NCI-H187 (cell line): ENCODE measurements around the gene ARMC10.
A peak's percentile ranks its signal among the peaks of the same experiment; 100 is the strongest.
"Not testable (repeated sequence)": the region's sequence is repeated elsewhere in the genome, so short reads cannot be mapped to it uniquely, and the experiment has no call there.

ENCODE experiments used
- DNase-seq, 2 experiments: peaks; one replicate each; lab custom pipeline; 2025; lab: John Stamatoyannopoulos, UW

The ARMC10 gene

GRCh38 chr7:103074519-103075336, at the start of gene ARMC10, which contains the start of gene FBXL13:
Gene ARMC10, plus strand, starts transcription at chr7:103075140. Its CDS starts 133 bp downstream, at chr7:103075273.
Gene FBXL13, minus strand, starts transcription at chr7:103074796.
- DNase-seq: peak; percentile 87 to 91

- DNase-seq: no peak
These were observed 49.6 kb upstream of the ARMC10 start for GRCh38 chr7:103025341-103025740.

DNA sequence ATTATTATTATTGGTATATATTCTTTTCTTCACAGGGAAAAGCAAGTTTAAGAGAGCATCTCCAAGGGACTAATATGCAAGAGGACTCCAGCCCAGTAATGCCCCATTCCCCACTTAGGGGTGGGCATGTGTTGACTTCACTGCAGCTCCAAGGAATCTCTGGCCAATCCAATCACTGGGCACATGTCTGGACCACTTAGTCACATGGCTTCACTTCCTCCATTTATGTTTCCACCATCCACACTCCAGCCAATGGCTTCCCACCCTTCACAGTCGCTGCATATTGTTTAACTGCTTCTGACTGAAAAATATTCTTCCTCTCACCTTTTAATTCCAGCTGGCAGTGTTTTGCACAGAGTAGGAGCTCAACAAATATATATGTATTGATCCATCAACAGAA, 43.9 kb upstream of the ARMC10 start:
- no peak for DNase-seq

- no peak for DNase-seq
These were observed 43.2 kb upstream of the ARMC10 start for GRCh38 chr7:103031781-103032180.

DNA sequence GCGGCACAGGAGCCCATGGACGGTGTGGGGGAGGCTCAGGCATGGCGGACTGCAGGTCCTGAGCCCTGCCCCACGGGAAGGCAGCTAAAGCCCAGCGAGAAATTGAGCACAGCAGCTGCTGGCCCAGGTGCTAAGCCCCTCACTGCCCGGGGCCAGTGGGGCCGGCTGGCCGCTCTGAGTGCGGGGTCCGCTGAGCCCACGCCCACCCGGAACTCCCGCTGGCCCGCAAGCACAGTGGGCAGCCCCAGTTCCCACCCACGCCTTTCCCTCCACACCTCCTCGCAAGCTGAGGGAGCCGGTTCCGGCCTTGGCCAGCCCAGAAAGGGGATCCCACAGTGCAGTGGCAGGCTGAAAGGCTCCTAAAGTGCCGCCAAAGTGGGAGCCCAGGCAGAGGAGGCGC, 40.6 kb upstream of the ARMC10 start:
- DNase-seq: not testable (repeated sequence)

- no peak for DNase-seq
These were observed 37.5 kb upstream of the ARMC10 start for GRCh38 chr7:103037476-103037822.

DNA sequence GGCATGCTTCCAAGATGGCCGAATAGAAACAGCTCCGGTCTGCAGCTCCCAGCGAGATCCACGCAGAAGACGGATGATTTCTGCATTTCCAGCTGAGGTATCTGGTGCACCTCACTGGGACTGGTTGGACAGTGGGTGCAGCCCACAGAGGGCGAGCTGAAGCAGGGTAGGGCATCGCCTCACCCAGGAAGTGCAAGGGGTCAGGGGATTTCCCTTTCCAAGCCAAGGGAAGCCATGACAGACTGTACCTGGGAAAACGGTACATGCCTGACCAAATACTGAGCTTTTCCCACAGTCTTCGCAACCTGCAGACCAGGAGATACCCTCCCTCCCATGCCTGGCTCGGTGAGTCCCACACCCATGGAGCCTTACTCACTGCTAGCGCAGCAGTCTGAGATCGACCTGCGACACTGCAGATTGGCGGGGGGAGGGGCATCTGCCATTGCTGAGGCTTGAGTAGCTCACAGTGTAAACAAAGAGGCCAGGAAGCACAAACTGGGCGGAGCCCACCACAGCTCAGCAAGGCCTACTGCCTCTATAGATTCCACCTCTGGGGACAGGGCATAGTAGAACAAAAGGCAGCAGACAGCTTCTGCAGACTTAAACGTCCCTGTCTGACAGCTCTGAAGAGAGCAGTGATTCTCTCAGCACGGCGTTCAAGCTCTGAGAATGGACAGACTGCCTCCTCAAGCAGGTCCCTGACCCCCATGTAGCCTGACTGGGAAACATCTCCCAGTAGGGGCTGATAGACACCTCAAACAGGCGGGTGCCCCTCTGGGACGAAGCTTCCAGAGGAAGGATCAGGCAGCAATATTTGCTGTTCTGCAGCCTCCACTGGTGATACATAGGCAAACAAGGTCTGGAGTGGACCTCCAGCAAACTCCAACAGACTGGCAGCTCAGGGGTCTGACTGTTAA, 36.9 kb upstream of the ARMC10 start:
- DNase-seq: peak; percentile 34 to 74

- DNase-seq: not testable (repeated sequence)
These were observed 33.1 kb upstream of the ARMC10 start for GRCh38 chr7:103041815-103042214.

DNA sequence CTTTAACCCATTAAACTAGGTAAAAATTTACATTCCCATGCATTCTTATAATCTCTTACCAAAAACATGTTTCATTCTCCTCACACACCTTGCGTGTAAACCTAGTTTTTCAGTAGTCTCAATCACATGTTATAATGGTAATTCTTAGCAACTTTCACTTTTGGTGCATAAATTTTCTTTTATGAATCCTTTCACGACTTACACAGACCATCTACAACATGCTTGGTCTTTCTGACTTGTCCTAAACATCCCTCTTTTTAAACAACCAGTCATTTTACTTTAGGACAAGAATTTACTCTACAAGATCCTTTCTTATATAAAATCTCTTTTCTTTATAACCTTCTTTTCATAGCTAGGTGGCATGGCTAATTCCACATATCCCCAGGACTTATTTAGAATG, 26.1 kb upstream of the ARMC10 start:
- DNase-seq: no peak

DNA sequence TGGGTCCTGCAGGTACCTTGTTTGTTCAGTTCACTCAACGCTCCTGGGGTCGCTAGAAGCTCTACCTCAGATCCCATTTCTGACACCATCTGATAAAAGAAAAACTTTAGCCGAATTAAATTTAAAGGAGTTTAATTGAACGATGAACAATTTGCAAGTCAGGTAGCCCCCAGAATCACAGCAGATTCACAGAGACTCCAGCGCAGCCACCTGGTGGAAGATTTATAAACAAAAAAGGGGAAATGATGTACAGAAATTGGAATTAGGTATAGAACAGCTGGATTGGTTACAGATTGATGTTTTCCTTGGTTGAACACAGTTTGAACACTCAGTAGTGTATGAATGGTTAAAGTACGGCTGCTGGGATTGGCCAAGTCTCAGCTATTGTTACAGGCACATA, 23.4 kb upstream of the ARMC10 start:
- DNase-seq: no peak

- not testable (repeated sequence) for DNase-seq
These were observed 18.9 kb upstream of the ARMC10 start for GRCh38 chr7:103056006-103056405.

DNA sequence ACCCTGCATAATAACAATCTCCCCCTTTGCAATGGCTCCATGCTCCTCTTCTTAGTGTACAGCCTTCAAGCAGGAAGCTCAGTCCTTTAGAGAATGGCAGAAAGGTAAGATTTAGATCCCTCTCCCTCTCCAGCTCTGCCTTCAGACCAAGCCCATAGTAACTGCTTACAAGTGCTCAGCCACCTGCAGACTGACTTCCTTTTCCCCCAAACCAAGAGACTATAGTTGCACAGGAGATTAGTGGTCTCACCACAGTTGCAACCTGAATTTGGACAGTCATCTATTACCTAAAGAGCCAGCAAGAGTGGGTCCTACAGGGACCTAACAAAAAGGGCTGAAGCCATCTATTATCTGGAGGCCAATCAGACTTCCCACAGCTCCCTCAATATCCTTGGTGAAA, 16.8 kb upstream of the ARMC10 start:
- DNase-seq: no peak

- DNase-seq: no peak
These were observed 15.5 kb upstream of the ARMC10 start for GRCh38 chr7:103059471-103059870.

DNA sequence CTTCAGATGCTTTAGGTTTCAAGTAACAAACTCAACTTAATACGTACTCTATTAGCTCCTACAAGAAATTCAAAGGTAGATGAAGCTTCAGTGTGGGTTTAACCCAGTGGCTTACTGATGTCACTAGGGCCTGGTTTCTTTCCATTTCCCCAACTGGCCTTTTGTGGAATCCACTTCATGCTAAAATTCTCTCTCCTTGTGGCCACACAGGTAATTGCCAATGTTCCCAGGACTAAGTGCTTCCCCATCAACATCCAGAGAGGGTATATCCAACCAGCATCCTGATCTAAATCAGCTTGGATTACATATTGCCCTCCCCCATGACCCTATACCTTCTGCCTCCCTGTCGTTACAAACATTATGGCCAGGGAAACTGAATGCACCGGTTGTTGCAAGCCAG, 11.0 kb upstream of the ARMC10 start:
- no peak for DNase-seq

DNA sequence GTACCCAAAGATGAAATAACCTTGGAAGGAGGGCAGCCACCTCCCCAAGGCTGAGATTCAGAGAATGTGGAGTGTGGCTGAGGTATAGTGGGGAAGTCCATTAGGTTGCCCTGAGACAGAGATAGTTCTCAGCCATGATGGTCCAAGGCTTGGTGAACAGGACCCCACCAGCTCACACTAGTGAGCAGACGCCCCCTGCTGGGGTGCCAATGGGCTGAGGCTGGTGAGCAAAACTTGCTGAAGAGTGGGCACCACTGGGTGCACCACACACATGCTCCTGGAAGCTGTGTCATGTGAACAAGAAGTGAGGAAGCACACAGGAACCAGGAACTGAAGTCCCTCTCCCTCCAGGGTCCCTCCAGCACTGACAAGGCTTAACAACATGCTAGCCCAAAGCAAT, 9.3 kb upstream of the ARMC10 start:
- DNase-seq: no peak

GRCh38 chr7:103068414-103069403, 6.2 kb upstream of the ARMC10 start:
- DNase-seq: no peak

DNA sequence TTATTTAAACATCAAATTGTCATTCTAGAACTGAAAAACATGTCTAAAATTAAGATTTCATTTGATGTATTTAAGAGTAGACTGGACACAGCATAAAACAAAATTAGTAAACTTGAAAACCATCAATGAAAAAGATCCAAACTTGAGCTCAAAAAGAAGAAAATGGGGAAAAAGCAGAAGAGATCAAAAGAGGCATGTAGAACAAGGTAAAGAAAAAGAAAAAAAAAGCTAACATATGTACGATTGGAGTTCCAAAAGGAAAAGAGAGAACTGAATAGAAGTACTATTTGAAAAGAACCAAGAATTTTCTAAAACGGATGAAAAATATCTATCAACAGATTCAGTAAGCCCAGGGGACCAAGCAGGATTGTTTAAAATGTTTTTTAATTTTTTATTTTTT, 3.9 kb upstream of the ARMC10 start:
- DNase-seq: no peak

DNA sequence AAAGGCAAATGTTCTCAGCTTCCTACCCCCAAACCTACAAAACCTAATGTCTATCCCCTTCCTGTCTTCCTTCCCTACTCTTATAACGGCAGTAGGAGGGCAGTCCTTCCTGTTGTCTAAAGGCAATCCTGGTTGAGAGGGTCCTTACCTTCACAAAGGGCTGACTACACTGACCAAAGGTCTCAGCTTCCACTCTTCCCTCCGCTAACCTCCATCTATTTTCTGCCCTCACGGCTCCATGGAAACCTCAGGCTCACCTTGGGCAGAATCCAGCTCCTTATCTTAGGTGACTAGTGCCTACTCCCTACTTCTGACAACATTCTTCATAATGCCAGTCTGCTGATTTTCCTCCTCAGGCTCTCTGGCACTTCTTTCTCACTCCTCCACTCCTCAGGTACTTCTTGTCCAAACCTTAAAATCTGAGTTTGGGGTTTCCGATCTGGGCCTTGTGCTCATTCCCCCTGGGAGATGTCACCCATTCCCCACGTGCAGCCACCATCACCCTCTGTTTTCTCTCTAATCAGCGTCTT, 886 bp upstream of the ARMC10 start:
- no peak for DNase-seq

DNA sequence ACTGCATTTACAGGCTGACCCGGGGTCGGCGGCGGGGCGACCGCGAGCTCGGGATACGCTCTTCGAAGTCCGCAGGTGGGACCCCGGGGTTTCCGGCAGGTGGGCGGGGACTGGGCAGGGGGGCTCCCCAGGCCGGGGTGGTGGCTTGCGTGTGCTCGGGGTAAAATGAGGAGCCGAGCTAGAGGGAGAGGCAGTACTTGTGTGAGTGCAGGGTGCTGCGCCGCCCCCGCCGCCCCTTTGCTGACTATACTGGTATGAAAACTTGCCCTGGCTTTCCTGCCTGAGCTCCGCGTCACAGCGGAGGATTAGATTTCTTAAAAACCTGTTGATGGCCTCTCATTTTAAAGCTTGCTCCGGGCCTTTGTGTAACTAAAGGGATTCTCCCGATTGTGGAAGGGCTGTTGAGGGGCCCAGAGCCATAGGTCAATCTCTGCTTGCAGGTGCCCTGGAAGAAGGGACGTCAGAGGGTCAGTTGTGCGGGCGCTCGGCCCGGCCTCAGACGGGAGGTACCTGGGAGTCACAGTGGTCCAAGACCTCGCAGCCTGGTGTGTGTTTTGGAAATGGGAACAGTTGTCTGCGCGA, 488 bp downstream of the ARMC10 start:
- DNase-seq: peak; percentile 4 to 44

- no peak for DNase-seq
These were observed 1.8 kb downstream of the ARMC10 start for GRCh38 chr7:103076764-103077163.

- DNase-seq: no peak
These were observed 2.4 kb downstream of the ARMC10 start for GRCh38 chr7:103077318-103077717.
